ENCODE results near the gene SLC39A12.

SLC39A12 gene

GRCh38 chr10:18059826-18060559 is 108.3 kb downstream of the SLC39A12 start:
- no peak for DNase-seq (ENCODE audit: low read depth)

GRCh38 chr10:18066947-18067346 is 115.2 kb downstream of the SLC39A12 start:
- DNase-seq (ENCODE audit: low read depth): no peak

GRCh38 chr10:18068401-18068800 is 116.7 kb downstream of the SLC39A12 start:
- DNase-seq (ENCODE audit: low read depth): no peak

- DNase-seq (ENCODE audit: low read depth): no peak
Measured at GRCh38 chr10:18071591-18071990, 119.9 kb downstream of the SLC39A12 start.

- no peak for DNase-seq (ENCODE audit: low read depth)
Measured at GRCh38 chr10:18073314-18073713, 121.6 kb downstream of the SLC39A12 start.

- DNase-seq (ENCODE audit: low read depth): no peak
Measured at GRCh38 chr10:18075881-18076280, 124.2 kb downstream of the SLC39A12 start.

GRCh38 chr10:18079665-18080295 is 128.1 kb downstream of the SLC39A12 start:
- no peak for DNase-seq (ENCODE audit: low read depth)

- DNase-seq (ENCODE audit: low read depth): no peak
Measured at GRCh38 chr10:18082381-18082780, 130.7 kb downstream of the SLC39A12 start.

- DNase-seq (ENCODE audit: low read depth): no peak
Measured at GRCh38 chr10:18085855-18086254, 134.1 kb downstream of the SLC39A12 start.

GRCh38 chr10:18086746-18087145 is 135.0 kb downstream of the SLC39A12 start:
- DNase-seq (ENCODE audit: low read depth): no peak

GRCh38 chr10:18087355-18087754 is 135.6 kb downstream of the SLC39A12 start:
- no peak for DNase-seq (ENCODE audit: low read depth)
